Measurements from ENCODE around the gene TMEM212. TPM values are rescaled to one million over a fixed set of nuclear protein-coding genes. Genes with fewer than 3 reads are reported as not detected.

The TMEM212 gene
- total RNA-seq, 1 experiment from 2014 or later = not detected

DNA sequence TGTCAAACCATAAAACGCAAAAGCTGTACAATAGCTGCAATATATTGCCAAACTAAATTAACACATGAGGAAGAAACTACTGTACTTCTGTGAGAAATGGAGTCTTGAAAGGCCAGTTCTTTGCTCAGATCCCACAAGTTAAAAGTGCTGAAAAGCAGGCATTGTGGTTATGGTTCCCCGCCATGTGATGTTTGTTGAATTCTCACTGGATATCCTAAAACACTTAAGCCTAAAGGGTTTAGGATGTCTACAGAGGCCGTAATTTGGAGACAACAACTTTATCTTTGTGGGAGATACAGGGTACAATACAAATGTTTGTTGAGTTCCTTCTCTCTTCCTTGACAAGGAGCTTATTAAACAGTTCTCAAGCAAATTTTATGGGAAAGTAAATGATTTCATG lies 53.2 kb downstream of the TMEM212 start:
- Histone ChIP-seq H3K27ac (ENCODE audit: insufficient read length, low read depth, low read length) (no peak overlapping the region), H4K91ac (ENCODE audit: insufficient read length, low read depth, low read length) (no peak overlapping the region), H3T11ph (ENCODE audit: low read length) (no peak overlapping the region), H3K79me2 (ENCODE audit: insufficient read depth, low read length) (no peaks in the 10 kb centered on the region), H2AK5ac (ENCODE audit: insufficient read length, low read length) (no peak overlapping the region), H2BK20ac (ENCODE audit: low read depth, low read length, poor library complexity, severe bottlenecking) (no peak overlapping the region), H3K27me3 (ENCODE audit: insufficient read depth, low read length) (no peaks in the 10 kb centered on the region), H3K18ac (ENCODE audit: insufficient read length, low read depth, low read length) (no peak overlapping the region), H4K20me1 (ENCODE audit: control insufficient read depth, insufficient read depth, insufficient read length) (no peaks in the 10 kb centered on the region), H4K5ac (ENCODE audit: insufficient read length, low read depth, low read length) (no peak overlapping the region), H2AFZ (ENCODE audit: low read length) (no peak overlapping the region), H3K23ac (ENCODE audit: insufficient read length, low read depth, low read length) (no peak overlapping the region), H3K4ac (ENCODE audit: low read depth, low read length) (no peak overlapping the region), H3K4me2 (ENCODE audit: insufficient read depth, insufficient read length, low read length) (no peak overlapping the region), H3K14ac (ENCODE audit: insufficient read depth, low read length) (no peak overlapping the region), H2BK12ac (ENCODE audit: insufficient read length, low read depth, low read length) (no peak overlapping the region), H2BK120ac (ENCODE audit: low read depth, low read length, poor library complexity, severe bottlenecking) (no peak overlapping the region), H4K8ac (replicated peaks; ENCODE audit: insufficient read length, low read depth, low read length) (no peak overlapping the region), H3K23me2 (ENCODE audit: insufficient read length, low read depth, low read length, poor library complexity, severe bottlenecking) (no peaks in the 10 kb centered on the region), H3K56ac (ENCODE audit: insufficient read length, low read depth, low read length) (no peak overlapping the region), H3K9me3 (ENCODE audit: control insufficient read depth, low read depth, low read length) (no peaks in the 10 kb centered on the region), H3K9ac (ENCODE audit: extremely low read depth, insufficient read length, low read length) (no peak overlapping the region), H3K4me1 (ENCODE audit: insufficient read depth, low read length) (peaks cover 2% of the 10 kb centered on the region; the same call in 1 of the 2 replicates), H2BK5ac (ENCODE audit: insufficient read length, low read length) (no peak overlapping the region), H2BK15ac (ENCODE audit: low read depth, low read length) (no peak overlapping the region), H3K79me1 (ENCODE audit: insufficient read depth, low read depth, low read length, poor library complexity, severe bottlenecking) (no peaks in the 10 kb centered on the region)
- Mint-ChIP-seq H3K4me3 (no peak overlapping the region), H3K27me3 (ENCODE audit: low read depth) (no peaks in the 10 kb centered on the region; the same call in 1 of the 2 replicates), H3K9me3 (no peaks in the 10 kb centered on the region), H3K36me3 (ENCODE audit: insufficient read depth in 1 of 3, low read depth in 3 of 3) (no peaks in the 10 kb centered on the region), H3K27ac (no peak overlapping the region), H3K4me1 (peaks cover 5 to 7% of the 10 kb centered on the region in 2 experiments)
- TF ChIP-seq, protein P1, sequence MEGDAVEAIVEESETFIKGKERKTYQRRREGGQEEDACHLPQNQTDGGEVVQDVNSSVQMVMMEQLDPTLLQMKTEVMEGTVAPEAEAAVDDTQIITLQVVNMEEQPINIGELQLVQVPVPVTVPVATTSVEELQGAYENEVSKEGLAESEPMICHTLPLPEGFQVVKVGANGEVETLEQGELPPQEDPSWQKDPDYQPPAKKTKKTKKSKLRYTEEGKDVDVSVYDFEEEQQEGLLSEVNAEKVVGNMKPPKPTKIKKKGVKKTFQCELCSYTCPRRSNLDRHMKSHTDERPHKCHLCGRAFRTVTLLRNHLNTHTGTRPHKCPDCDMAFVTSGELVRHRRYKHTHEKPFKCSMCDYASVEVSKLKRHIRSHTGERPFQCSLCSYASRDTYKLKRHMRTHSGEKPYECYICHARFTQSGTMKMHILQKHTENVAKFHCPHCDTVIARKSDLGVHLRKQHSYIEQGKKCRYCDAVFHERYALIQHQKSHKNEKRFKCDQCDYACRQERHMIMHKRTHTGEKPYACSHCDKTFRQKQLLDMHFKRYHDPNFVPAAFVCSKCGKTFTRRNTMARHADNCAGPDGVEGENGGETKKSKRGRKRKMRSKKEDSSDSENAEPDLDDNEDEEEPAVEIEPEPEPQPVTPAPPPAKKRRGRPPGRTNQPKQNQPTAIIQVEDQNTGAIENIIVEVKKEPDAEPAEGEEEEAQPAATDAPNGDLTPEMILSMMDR (conservative IDR thresholded peaks at IDR 0.05) = no peak
- DNase-seq = no peak
- WGBS (ENCODE audit: extremely low coverage, insufficient read length, low lambda C conversion rate) = no CpG with 5 or more reads among the region's 3 CpGs

Measured in H9 (cell line).